HG02678 (cell line): ENCODE data around the gene NAV3.

Experiments
- ATAC-seq: cut with Tn5 transposase; IDR thresholded peaks from one replicate; pipeline ENCODE4 v1.9.1; 2021; ENCODE audit warnings: mild to moderate bottlenecking, moderate library complexity; ENCODE audit not compliant: unreplicated experiment

NAV3 gene

GRCh38 chr12:77923882-77924281, 93.2 kb downstream of the NAV3 start:
- ATAC-seq, result no peak

DNA sequence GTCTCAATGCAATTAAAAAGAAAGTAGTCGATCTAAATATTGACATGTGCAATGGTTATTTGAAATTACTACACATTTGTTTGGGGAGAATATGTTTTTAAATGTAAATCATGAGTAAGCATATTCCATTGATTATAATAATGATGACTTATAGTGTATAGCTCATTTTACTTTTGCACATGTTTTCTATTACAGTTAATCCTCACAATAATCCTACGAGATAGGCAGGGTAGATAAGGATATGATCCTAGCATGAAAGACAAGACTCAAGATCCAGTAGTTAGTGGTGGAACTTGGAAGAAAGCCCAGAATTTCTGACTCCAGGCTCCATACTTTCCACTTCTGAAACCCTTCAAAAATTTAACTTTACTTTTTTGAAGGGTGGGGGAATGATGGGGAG, 94.0 kb downstream of the NAV3 start:
- ATAC-seq, result no peak

DNA sequence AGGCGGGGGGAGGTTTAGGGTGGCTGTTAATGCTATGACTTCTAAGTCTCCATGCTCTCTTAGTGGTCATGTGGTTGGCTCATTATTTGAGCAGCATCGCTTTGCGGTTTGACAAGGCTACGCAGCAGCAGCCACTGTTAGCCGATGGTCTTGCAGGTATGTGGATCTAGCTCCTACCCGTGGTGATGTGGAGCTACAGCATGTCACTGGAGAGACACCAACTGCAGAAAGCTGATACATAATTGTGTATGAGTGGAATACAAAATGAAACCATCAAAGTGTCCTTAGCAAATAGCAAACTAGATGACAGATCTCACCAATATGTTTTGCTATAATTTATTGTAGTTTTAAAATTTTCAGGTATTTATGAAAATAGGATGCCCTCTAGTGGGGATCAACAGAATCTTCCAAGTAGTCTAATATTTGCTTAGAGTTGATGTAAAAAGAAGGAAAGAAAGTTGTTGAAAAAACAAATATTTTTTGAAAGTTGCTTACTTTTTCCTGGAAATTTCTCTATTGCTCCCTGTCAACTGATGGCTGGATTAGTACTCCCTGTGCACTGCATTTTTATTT, 94.9 kb downstream of the NAV3 start:
- ATAC-seq, result peak; percentile 99

GRCh38 chr12:77928078-77928477, 97.4 kb downstream of the NAV3 start:
- no peak for ATAC-seq

DNA sequence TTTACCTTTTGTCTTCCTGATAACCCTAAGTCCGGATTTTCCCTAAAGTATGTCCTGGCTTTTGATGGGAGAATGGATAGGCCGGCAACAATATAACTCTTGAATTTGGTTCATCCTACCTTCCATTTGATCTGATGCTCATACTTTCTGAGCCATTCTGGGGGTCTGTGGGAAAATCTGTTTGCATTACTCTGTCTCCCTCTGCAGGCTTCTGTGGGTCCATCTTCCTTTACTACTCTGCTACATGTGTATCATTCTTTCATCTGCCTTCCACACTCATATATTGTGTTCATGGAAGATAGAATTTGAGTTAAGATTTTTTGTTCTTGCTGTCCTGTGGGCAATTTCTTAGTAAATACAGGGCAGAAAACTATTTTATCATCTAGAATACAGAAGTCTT, 101.5 kb downstream of the NAV3 start:
- ATAC-seq, result no peak

- ATAC-seq, result no peak
Measured at GRCh38 chr12:77938301-77938700, 107.6 kb downstream of the NAV3 start.

DNA sequence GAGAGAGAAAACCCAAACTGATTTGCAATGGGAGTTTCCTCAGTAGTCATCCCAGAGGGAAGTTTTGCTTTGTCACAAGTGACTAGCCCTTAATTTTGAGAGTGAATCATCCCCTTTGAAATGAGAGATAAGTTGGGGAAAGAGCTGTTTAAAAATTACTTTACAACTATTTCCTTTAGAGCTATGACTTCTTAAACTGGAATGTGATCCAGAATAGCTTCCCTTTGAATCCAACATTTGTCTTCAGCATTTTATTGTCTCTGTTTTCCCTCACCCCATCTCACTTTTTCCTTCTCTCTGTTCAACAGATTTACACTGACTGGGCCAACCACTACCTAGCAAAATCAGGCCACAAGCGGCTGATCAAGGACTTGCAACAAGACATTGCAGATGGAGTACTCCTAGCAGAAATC, 109.3 kb downstream of the NAV3 start:
- ATAC-seq, result no peak

DNA sequence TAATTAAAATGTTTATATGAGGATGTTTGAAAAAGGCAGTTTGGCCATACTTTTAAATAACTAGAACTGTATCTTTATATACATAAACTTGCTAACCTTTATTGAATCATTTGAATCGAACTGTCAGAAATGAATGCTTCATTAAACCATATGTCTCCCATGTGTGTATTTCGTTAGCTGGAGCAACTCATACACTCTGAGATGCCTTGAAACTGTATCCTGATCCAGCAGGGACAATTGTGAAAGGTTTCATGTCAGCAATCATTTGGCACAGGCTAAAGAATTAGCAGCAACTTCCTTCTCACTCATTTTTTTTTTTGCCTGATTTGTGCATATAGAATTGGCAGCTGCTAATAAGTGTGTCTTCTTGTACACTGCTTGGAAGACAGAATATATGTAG, 109.9 kb downstream of the NAV3 start:
- ATAC-seq, result no peak

DNA sequence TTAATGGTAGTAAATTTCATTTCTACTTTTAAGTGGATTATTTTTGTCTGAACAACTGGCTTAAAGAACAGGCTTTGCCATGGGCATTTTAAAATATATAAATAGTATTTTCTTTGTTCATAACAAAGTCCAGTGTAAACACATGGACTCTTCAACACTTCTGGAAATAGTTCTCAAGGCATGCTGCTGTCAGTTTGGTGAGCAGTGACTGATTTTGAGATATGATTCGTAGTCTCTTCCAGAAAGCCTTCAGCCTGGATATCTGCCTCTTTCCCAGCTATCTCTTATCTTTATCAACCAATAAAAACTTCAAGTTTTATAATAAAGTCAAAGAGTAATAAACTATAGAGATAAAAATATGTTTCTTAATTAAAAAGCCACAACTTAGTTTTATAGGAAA, 110.7 kb downstream of the NAV3 start:
- ATAC-seq, result no peak

DNA sequence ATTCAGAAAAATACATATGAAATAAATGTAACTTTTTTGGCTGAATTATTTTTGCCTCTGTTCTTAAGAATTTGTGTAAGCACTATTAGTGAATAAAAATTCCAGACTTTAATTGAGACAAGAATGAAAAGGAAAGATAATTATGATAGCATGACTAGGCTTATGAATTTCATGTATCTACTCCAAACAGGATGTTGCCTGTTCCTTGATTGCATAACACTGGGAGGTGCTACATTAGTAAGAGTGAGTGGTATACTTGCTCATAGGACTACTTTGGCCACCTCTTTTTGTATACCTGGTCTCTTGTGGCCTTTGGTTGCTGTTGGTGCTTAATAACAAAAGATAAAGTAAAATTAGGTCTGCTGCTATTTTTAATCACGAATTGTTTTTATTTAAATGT, 112.8 kb downstream of the NAV3 start:
- no peak for ATAC-seq

GRCh38 chr12:77946541-77947061, 115.9 kb downstream of the NAV3 start:
- no peak for ATAC-seq

DNA sequence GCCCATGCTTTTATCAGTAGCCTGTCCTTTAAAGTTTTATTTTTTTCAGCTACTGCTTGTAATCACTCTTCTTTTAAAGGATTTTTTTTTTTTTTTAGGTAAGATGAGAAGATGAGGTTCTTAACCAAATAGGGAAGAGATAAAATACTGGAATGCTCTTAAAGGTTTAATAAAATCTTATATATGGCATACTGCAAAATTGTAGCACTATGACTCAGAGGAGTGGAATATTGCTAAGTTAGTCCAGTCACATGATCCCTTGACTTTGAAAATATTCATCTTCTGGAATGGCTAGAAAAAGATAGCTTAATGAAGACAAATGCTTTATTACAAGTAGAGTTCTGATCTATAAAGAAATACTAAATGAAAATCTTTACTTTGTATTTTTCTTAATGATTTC, 116.6 kb downstream of the NAV3 start:
- ATAC-seq, result no peak

- no peak for ATAC-seq
Measured at GRCh38 chr12:77947746-77948145, 117.1 kb downstream of the NAV3 start.

GRCh38 chr12:77949943-77950342, 119.2 kb downstream of the NAV3 start:
- no peak for ATAC-seq

DNA sequence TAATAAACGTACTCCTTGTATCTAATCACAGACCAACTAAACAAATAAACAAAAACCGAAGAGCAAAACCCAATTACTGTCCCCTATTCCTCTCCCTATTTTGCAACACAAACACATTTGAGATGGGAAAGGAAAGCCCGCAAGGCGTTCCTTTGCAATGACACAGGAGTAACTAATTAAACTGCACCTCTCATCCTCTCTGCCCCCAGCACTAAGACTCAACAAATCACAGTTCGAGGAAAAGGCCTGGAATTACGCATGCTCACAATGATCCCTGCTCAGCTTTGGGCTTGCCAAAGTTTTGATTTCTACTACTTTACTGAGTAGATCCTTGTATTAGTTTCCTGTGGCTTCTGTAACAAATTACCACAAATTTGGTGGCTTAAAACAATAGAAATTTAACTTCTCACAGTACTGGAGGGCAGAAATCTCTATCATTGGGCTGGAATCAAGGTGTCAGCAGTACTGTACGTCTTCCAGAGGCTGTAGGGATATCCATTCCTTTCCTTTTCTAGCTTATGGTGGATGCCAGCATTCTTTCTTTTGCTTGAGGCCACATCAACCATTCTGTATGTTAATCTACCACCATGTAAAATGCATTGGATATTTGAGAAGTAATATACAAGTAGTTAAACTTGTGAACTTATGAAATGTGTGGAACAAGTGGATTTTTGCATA, 123.0 kb downstream of the NAV3 start:
- no peak for ATAC-seq

GRCh38 chr12:77954206-77954555, 123.5 kb downstream of the NAV3 start:
- ATAC-seq, result no peak

DNA sequence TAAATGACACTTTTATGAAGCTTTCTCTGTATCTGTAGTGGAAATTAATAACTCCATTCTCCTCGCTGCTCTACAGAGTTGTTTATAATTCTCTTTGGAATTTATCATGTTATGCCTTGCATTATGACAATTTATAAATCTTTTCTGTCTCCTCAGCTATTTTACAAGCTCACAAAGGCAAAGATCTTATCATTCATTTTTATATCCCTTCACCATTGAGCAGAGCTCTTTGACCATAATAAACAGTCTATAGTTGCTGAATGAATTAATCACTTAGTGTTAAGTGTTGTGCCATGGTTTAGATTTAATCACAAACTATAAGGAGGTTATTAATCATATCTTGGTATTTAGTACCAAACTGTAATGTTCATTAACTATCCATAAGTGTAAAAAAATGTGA, 126.4 kb downstream of the NAV3 start:
- no peak for ATAC-seq

DNA sequence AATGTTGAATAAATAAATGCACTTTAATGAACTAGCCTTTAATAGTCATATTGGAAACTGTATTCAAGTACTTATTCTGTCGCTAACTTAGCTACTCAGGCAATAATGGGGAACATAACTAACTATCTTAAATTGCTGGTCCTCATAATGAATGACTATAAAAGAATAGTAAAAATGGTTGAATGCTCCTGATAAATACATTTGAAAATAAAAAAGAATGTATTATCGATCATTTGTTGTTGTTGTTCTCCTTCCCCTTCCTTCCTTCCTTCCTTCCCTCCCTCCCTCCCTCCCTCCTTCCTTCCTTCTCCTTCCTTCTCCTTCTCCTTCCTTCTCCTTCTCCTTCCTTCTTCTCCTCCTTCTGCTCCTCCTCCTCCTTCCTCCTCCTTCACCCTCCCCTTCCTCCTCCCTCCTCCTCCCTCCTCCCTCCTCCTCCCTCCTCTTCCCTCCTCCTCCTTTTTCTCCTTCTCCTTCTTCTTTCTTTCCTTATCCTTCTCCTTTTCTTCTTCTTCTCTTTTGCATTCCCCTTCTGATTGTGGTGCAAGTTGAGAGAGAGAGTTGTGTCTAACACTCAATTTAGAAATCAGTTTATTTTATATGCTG, 133.0 kb downstream of the NAV3 start:
- ATAC-seq, result no peak

DNA sequence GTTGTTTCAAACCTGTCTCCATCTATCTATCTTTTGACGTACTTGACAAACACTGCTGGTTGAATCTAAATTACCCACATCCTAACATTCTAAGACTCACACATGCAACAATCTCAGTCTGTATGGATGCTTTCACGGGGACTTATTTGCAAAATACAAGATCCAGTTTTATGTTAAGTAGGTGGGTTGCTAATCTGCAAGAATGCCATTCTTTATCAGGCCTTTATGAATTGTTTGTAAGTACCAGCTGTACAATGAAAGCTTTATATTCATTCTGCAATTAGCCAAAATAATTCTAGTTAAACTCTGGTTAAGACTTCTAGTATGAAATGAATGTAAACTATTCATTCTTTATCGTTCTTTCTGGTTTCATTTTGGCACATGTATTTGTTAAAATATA, 135.1 kb downstream of the NAV3 start:
- ATAC-seq, result no peak

DNA sequence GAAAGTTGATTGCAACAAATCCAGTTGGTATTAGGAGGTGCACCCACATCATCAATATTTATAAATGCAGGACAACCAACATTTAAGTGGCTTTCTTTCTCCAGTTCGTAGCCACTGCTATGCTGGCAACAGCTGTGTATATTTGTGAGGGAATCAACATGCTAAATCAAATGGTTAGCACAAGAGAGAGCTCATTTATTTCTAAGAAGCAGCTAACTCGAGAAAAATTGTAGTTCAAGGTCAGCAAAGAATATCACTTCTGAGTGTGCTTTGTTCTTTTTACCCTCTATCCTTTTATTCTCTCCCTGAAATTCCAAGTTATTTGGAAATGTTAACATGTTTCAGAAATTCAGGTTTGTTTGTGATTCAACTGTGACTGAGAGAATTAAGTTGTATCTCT, 137.3 kb downstream of the NAV3 start:
- no peak for ATAC-seq

GRCh38 chr12:77968571-77968970, 137.9 kb downstream of the NAV3 start:
- ATAC-seq, result no peak

GRCh38 chr12:77973579-77973978, 142.9 kb downstream of the NAV3 start:
- no peak for ATAC-seq

DNA sequence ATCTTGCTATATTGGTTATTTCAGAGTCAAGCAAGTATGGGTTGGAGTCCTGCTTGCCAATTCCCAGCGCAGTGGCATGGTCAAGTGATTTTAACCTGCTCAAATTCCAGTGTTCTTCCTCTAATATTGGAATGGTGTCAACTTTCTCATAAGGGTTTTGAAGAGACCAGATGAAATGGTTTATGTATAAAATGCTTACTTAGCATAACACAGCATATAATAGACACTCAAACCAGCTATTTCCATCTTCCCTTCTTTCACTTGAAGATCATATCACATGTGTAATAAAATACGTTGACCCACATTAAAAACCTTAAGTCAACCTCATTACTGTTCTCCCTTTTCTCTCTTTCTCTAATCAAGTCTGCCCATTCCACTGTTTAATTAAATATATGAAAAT, 144.0 kb downstream of the NAV3 start:
- no peak for ATAC-seq
